Mammary epithelial cell (primary cell): ENCODE results near the gene SLC39A12.

Experiments
- EZH2 ChIP-seq: IDR thresholded peaks from 2 replicates; pipeline ENCODE4 v1.6.1; 2012; ENCODE audit warnings: low read length, inconsistent platforms, borderline replicate concordance
- TF ChIP-seq, protein P1 (sequence below), 2 donors: IDR thresholded peaks in 1 of 2; conservative IDR thresholded peaks in 1 of 2; 2 replicates each; pipeline ENCODE4 v1.5.1; 2011 to 2012; ENCODE audit warnings: inconsistent platforms in 2 of 2, low read length in 2 of 2, mild to moderate bottlenecking in 2 of 2, control low read depth in 1 of 2, low read depth in 1 of 2; ENCODE audit not compliant: insufficient read depth in 1 of 2; ENCODE audit errors: extremely low read depth in 1 of 2

DNA sequence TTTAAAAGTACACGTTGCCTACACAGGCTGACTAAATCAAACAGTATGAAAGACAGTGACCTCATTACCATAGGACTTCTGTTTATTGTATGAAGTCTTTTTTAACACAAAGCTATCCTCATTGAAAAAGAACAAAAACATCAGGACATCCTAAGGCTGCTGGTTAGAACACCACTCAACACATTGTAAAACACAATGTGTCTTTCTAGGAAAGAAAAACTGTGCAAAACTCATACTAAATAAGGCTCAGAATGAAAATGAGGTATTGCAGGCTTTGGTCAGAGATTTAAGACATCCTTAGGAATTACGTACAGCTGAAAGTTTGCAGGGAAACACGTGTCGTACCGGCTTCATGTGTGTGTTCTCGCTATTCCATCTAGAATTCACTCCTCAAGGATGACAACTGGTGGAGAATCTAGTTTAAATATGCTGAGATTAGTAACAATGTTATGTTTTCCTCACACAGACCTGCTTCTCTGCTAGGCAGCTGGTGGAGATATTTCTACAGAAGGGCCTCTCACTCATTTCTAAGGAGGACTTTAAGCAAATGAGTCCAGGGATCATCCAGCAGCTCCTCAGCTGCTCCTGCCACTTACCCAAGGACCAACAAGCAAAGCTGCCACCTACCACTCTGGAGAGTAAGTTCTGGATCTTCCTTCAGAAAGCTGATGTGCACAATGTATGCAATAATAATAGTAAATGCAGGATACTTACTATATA is 29.3 kb downstream of the SLC39A12 start:
- TF ChIP-seq, protein P1, sequence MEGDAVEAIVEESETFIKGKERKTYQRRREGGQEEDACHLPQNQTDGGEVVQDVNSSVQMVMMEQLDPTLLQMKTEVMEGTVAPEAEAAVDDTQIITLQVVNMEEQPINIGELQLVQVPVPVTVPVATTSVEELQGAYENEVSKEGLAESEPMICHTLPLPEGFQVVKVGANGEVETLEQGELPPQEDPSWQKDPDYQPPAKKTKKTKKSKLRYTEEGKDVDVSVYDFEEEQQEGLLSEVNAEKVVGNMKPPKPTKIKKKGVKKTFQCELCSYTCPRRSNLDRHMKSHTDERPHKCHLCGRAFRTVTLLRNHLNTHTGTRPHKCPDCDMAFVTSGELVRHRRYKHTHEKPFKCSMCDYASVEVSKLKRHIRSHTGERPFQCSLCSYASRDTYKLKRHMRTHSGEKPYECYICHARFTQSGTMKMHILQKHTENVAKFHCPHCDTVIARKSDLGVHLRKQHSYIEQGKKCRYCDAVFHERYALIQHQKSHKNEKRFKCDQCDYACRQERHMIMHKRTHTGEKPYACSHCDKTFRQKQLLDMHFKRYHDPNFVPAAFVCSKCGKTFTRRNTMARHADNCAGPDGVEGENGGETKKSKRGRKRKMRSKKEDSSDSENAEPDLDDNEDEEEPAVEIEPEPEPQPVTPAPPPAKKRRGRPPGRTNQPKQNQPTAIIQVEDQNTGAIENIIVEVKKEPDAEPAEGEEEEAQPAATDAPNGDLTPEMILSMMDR (conservative IDR thresholded peaks at IDR 0.05 in 1 of 2, IDR thresholded peaks at IDR 0.05 in 1 of 2; ENCODE audit: extremely low read depth in 1 of 2, insufficient read depth in 1 of 2, low read depth in 1 of 2, low read length in 2 of 2), result no peak
- TF ChIP-seq EZH2, result no peak
